Stimulated activated naive CD8-positive, alpha-beta T cell treated with anti-CD3 and anti-CD28 coated beads, Interleukin-15, Interleukin-2, amounts not matched to agents 100 U/mL and 50 U/mL, for 24 hours (primary cell): ENCODE measurements around the gene CSRP1.

Experiments
- ATAC-seq: fragments of 150-1000 bp; cut with Tn5 transposase; one replicate; pipeline ENCODE4 v1.10.0; 2021
- DNase-seq: peaks from one replicate; pipeline ENCODE4 v3.0.0; 2021

Gene CSRP1

GRCh38 chr1:201455098-201455497, 51.8 kb downstream of the CSRP1 start:
- ATAC-seq (no peak), DNase-seq (no peak)

- ATAC-seq: no peak
These were observed 52.3 kb downstream of the CSRP1 start for GRCh38 chr1:201454608-201455007.

GRCh38 chr1:201452866-201453265, 54.1 kb downstream of the CSRP1 start:
- DNase-seq (no peak), ATAC-seq (no peak)

More at GRCh38 chr1:201454608-201455007, 52.3 kb downstream of the CSRP1 start:
- no peak for DNase-seq

- ATAC-seq (no peak), DNase-seq (no peak)
These were observed 56.1 kb downstream of the CSRP1 start for GRCh38 chr1:201450721-201451291.

- DNase-seq (no peak), ATAC-seq (no peak)
These were observed 57.9 kb downstream of the CSRP1 start for GRCh38 chr1:201448990-201449389.

GRCh38 chr1:201447903-201448871, 58.7 kb downstream of the CSRP1 start:
- ATAC-seq (peak; percentile 91), DNase-seq (peak; percentile 78)

- no peak for DNase-seq
These were observed 61.6 kb downstream of the CSRP1 start for GRCh38 chr1:201445310-201445709.

GRCh38 chr1:201444792-201445191, 62.1 kb downstream of the CSRP1 start:
- no peak for ATAC-seq
- DNase-seq: no peak

More at GRCh38 chr1:201445310-201445709, 61.6 kb downstream of the CSRP1 start:
- ATAC-seq: no peak

GRCh38 chr1:201443747-201444146, 63.2 kb downstream of the CSRP1 start:
- no peak for ATAC-seq
- no peak for DNase-seq

GRCh38 chr1:201436969-201437368, 70.0 kb downstream of the CSRP1 start:
- ATAC-seq: no peak
- no peak for DNase-seq

GRCh38 chr1:201436393-201436792, 70.5 kb downstream of the CSRP1 start:
- no peak for DNase-seq
- ATAC-seq: no peak

GRCh38 chr1:201434266-201434665, 72.7 kb downstream of the CSRP1 start:
- no peak for ATAC-seq
- DNase-seq: no peak

GRCh38 chr1:201433609-201434008, 73.3 kb downstream of the CSRP1 start:
- ATAC-seq: no peak
- DNase-seq: no peak
